GM12891 (cell line): ENCODE results near the gene GDF9.

Experiments used
- DNase-seq: peaks from one replicate; pipeline ENCODE4 v3.0.0; 2011; ENCODE audit warnings: low spot score; ENCODE audit not compliant: insufficient read length
- FAIRE-seq: peaks from 2 replicates; lab custom pipeline; 2011; peaks lifted over from hg19 to GRCh38; lab: Jason Lieb, UNC
- PAX5 ChIP-seq: IDR thresholded peaks from 2 replicates; pipeline ENCODE4 v1.6.1; 2011; ENCODE audit warnings: low read length, moderate library complexity, mild to moderate bottlenecking; ENCODE audit not compliant: insufficient read depth, severe bottlenecking
- POLR2A ChIP-seq: IDR thresholded peaks from 2 replicates; pipeline ENCODE4 v1.6.1; 2011; ENCODE audit warnings: low read depth, low read length, control low read depth
- POLR2AphosphoS5 ChIP-seq: IDR thresholded peaks from 2 replicates; pipeline ENCODE4 v1.6.1; 2011; ENCODE audit warnings: low read depth, low read length, control low read depth
- POU2F2 ChIP-seq: IDR thresholded peaks from 2 replicates; pipeline ENCODE4 v1.6.1; 2011; ENCODE audit warnings: low read depth, mild to moderate bottlenecking, control low read depth, low read length, moderate library complexity
- SPI1 ChIP-seq: IDR thresholded peaks from 2 replicates; pipeline ENCODE4 v1.6.1; 2011; ENCODE audit warnings: low read depth, low read length, control low read depth
- TAF1 ChIP-seq: IDR thresholded peaks from 2 replicates; pipeline ENCODE4 v1.6.1; 2011; ENCODE audit warnings: low read depth, low read length, control low read depth

Gene GDF9

DNA sequence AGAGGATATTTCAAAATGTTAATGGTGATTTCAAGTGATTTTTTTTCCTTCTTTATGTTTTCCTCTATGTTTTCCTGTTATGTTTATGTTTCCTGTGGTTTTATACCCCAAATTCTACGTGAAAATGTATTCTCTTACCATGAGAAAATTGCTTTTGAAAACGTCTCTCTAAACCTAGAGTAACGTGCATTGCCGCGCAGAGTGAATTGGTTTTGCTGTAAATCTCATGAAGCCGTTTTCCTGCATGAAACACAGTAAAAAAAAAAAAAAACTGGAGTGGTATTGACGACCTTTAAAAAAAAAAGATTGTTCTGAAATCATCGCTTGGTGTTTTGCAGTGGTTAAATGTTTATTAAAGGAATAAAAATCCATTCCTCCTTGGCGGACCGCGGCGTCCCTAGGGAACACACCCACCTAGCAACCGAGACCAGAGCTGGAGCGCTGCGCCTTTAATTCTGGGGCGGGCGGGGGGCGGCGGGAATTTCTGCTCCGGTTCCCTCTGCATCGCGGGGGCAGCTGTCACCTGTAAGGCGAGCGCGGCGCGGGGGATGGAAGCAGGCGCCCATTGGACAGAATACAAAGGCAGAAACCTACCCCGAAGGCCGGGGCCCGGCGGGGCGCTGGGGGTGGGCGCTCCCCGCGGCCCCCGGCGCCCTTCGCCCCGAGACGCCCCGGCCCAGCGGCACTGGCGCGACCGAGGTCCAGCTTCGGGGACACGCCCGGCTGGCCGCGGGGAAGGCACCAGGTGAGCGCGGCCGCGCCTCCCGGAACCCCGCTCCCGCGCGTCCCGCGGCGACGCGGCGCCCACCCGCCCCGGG, 53.3 kb downstream of the GDF9 start, which contains the start of gene SOWAHA:
SOWAHA (plus strand) TSS at position 522 of the 818 bp plus-strand sequence. CDS start 320 bp downstream, outside the sequence.
- no peak for DNase-seq
- FAIRE-seq = no peak
- TF ChIP-seq TAF1 (no peak), POU2F2 (no peak), PAX5 (no peak), POLR2A (no peak), SPI1 (no peak), POLR2AphosphoS5 (no peak)

DNA sequence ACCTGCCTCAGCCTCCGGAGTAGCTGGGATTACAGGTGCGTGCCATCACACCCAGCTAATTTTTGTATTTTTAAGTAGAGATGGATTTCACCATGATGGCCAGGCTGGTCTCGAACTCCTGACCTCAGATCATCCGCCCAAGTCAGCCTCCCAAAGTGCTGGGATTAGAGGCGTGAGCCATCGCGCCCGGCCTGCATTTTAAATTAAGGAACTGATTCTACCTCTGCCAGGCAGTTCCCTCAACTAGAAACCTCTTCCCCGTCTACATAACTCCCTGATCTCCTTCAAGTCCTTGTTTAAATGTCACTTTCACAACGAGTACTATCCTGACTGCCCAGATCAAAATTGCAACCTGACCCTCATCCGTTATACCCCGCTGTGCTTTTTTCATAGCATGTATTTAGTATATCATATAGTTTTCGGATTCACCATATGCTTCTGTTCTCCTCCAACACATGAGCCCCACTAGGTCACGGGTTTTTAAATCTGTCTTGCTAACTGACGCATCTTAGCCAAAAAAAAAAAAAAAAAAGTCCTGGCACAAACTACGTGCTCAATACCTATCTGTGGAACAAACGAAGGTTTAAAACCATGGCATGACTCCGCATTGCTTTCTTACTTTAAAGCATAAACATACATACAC, 54.0 kb downstream of the GDF9 start:
- DNase-seq = no peak
- peak; percentile 31 for FAIRE-seq
- TF ChIP-seq POLR2A (no peak), SPI1 (peak; percentile 35; the same call in 1 of the 2 replicates)
